ENCODE data around the gene GLB1L2.

DNA sequence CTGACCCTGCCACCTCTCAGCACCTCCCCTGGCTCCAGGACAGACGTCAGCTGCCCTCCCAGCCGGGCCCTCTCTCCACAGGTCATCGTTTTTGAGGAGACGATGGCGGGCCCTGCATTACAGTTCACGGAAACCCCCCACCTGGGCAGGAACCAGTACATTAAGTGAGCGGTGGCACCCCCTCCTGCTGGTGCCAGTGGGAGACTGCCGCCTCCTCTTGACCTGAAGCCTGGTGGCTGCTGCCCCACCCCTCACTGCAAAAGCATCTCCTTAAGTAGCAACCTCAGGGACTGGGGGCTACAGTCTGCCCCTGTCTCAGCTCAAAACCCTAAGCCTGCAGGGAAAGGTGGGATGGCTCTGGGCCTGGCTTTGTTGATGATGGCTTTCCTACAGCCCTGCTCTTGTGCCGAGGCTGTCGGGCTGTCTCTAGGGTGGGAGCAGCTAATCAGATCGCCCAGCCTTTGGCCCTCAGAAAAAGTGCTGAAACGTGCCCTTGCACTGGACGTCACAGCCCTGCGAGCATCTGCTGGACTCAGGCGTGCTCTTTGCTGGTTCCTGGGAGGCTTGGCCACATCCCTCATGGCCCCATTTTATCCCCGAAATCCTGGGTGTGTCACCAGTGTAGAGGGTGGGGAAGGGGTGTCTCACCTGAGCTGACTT lies 43.2 kb downstream of the GLB1L2 start:
- TF ChIP-seq, protein P1, sequence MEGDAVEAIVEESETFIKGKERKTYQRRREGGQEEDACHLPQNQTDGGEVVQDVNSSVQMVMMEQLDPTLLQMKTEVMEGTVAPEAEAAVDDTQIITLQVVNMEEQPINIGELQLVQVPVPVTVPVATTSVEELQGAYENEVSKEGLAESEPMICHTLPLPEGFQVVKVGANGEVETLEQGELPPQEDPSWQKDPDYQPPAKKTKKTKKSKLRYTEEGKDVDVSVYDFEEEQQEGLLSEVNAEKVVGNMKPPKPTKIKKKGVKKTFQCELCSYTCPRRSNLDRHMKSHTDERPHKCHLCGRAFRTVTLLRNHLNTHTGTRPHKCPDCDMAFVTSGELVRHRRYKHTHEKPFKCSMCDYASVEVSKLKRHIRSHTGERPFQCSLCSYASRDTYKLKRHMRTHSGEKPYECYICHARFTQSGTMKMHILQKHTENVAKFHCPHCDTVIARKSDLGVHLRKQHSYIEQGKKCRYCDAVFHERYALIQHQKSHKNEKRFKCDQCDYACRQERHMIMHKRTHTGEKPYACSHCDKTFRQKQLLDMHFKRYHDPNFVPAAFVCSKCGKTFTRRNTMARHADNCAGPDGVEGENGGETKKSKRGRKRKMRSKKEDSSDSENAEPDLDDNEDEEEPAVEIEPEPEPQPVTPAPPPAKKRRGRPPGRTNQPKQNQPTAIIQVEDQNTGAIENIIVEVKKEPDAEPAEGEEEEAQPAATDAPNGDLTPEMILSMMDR (conservative IDR thresholded peaks at IDR 0.05; ENCODE audit: low read length) = no peak
- no peak for TF ChIP-seq EZH2phosphoT487 (IDR thresholded peaks at IDR 0.05; ENCODE audit: borderline replicate concordance)
